ENCODE results near the gene AKAP7. TPM values are rescaled to one million over a fixed set of nuclear protein-coding genes. Genes with fewer than 3 reads are reported as not detected.

The AKAP7 gene
- total RNA-seq, 1 donor from 2014 or later = 15.5 TPM

DNA sequence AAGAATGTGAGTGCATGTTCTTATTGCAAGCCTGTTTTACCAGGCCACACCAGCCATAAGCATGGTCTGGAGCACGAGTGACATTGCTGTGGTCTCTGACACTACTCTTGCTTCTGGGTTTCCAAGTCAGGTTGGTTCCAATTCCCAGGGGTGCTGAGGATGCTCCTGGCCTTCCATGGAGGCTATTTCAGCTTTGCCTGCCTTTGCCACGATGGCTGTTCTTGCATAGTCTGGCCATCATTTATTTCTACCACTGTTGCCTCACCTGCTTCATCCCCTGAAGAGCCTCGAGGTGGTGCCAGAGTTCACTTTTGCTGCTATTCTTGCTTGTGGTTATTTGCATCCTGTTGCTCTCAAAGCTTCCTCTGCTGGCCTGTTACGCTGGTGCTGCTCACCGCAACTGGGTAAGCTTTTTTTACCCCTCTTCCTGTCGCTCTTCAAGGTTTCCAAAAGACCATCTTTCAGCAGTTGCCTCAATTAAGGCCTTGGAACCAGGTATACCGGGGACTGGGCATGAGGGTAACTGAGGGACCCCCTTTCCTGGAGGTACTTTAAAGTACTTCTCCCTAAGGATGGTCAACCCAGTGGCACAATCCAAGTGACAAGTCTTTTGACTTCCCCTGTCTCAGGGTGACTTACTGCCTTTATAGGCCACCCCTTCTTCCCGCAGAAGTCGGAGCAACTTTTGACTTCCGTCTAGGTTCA, 64.5 kb downstream of the AKAP7 start:
- H3K27ac Mint-ChIP-seq = peak overlapping the region; percentile 11
- peaks cover 1% of the 10 kb centered on the region for H3K9me3 Mint-ChIP-seq
- H3K36me3 Mint-ChIP-seq = no peaks in the 10 kb centered on the region
- H3F3A ChIP-seq (ENCODE audit: low read depth) = no peaks in the 10 kb centered on the region
- peak; percentile 75 for DNase-seq (ENCODE audit: low spot score)
- H3K4me3 ChIP-seq = no peak overlapping the region
- H2AFZ ChIP-seq (replicated peaks) = peak overlapping the region; percentile 80
- H3K27me3 ChIP-seq = no peaks in the 10 kb centered on the region
- H3K9me3 ChIP-seq (ENCODE audit: low read depth) = no peaks in the 10 kb centered on the region
- no peak overlapping the region for H3K4me2 ChIP-seq
- H3K36me3 ChIP-seq = no peaks in the 10 kb centered on the region
- H3K4me3 Mint-ChIP-seq = no peak overlapping the region
- H3K79me2 ChIP-seq (ENCODE audit: low read depth) = no peaks in the 10 kb centered on the region
- H3K27ac ChIP-seq = no peak overlapping the region
- no peaks in the 10 kb centered on the region for H3K4me1 ChIP-seq
- no peaks in the 10 kb centered on the region for H3K27me3 Mint-ChIP-seq (ENCODE audit: insufficient read depth, low read depth)
- H3K4me1 Mint-ChIP-seq = no peaks in the 10 kb centered on the region
- no peaks in the 10 kb centered on the region for H4K20me1 ChIP-seq (ENCODE audit: low read depth)
- TF ChIP-seq, protein P1, sequence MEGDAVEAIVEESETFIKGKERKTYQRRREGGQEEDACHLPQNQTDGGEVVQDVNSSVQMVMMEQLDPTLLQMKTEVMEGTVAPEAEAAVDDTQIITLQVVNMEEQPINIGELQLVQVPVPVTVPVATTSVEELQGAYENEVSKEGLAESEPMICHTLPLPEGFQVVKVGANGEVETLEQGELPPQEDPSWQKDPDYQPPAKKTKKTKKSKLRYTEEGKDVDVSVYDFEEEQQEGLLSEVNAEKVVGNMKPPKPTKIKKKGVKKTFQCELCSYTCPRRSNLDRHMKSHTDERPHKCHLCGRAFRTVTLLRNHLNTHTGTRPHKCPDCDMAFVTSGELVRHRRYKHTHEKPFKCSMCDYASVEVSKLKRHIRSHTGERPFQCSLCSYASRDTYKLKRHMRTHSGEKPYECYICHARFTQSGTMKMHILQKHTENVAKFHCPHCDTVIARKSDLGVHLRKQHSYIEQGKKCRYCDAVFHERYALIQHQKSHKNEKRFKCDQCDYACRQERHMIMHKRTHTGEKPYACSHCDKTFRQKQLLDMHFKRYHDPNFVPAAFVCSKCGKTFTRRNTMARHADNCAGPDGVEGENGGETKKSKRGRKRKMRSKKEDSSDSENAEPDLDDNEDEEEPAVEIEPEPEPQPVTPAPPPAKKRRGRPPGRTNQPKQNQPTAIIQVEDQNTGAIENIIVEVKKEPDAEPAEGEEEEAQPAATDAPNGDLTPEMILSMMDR (IDR thresholded peaks at IDR 0.05) = peak; percentile 78
- TF ChIP-seq EZH2 (IDR thresholded peaks at IDR 0.05) (no peak), EZH2phosphoT487 (IDR thresholded peaks at IDR 0.05) (no peak)
- H3K9ac ChIP-seq = no peak overlapping the region

DNA sequence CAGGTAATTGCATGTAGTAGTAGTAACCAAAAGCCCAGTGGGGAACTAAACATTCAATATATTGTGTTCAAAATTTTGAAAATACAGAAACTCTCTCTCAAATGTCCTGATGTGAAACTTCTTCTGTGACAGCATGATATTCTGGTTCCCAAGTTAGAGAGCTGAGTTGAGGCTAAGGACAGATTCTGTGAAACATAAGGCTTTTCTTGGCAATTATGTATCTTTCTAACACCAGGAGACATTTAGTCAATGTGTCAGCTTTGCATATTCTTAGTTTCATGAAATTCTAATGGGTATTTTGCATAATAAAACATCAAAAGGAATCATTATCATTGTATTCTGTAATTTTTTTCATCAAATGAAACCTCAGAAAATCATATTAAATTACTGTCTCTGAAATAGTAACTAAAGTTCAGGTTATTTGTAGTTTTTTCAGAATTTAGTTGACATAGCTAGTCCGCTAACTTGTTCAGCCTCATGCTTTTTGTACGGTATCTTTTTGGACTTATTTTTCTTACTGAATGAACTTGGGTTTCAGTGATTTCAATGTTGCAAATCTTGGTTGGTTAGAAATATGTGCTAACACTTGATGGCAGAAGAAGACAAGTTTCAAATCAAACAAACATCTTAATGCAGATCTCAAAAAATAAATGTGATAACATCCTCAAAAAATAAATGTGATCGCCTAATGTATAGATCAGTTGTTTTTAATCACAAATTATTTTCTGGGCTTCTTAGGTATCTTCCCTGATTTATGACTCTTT, 70.4 kb downstream of the AKAP7 start:
- TF ChIP-seq EZH2 (IDR thresholded peaks at IDR 0.05) (no peak), EZH2phosphoT487 (IDR thresholded peaks at IDR 0.05) (no peak)
- TF ChIP-seq, protein P1 (IDR thresholded peaks at IDR 0.05) = no peak
- Histone ChIP-seq H3K27me3 (no peaks in the 10 kb centered on the region), H3K27ac (no peak overlapping the region), H4K20me1 (ENCODE audit: low read depth) (no peaks in the 10 kb centered on the region), H3K4me2 (no peak overlapping the region), H3K36me3 (no peaks in the 10 kb centered on the region), H3K4me1 (no peaks in the 10 kb centered on the region), H3K79me2 (ENCODE audit: low read depth) (no peaks in the 10 kb centered on the region), H3F3A (ENCODE audit: low read depth) (no peaks in the 10 kb centered on the region), H3K4me3 (no peak overlapping the region), H2AFZ (replicated peaks) (no peak overlapping the region), H3K9ac (no peak overlapping the region), H3K9me3 (ENCODE audit: low read depth) (no peaks in the 10 kb centered on the region)
- Mint-ChIP-seq H3K36me3 (no peaks in the 10 kb centered on the region), H3K4me3 (no peak overlapping the region), H3K9me3 (no peaks in the 10 kb centered on the region), H3K27ac (no peak overlapping the region), H3K27me3 (ENCODE audit: insufficient read depth, low read depth) (no peaks in the 10 kb centered on the region), H3K4me1 (no peaks in the 10 kb centered on the region)
- DNase-seq (ENCODE audit: low spot score) = no peak

DNA sequence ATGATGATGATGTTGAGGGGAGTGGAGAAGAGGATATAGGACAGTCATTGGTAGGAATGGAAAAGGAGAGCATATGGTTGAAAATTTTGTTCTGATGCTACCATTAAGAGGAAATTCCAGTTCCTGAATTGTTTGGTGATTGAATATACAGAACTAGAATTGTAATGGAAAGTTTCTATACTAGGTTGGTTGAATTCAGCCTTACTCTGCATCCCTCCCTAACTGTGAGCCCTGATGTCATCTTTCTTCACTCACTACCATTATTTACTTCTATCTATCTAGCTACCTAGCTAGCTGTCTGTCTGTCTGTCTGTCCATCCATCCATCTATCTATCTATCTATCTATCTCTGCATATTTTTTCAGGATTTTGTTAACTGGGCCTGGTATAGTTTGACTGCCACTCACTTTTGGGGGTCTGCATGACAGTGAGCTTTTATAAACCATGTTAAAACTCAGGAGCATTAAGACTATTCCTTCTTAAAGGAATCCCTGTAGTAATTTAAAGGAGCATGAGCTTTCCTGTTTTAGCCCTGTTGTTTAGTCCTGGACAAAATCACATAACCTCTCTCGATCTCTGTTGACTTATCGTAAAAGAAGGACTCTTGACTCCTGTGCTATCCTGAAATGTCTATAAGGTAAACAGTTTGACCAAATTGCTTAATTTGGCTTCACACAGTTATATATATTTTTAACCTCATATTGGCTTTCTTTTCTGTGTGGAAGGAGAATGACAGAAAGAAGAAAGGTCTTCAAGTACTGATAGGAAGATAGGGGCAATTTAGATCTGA, 71.4 kb downstream of the AKAP7 start:
- no peaks in the 10 kb centered on the region for H3K4me1 ChIP-seq
- H3K27me3 Mint-ChIP-seq (ENCODE audit: insufficient read depth, low read depth) = no peaks in the 10 kb centered on the region
- no peak overlapping the region for H2AFZ ChIP-seq (replicated peaks)
- H3F3A ChIP-seq (ENCODE audit: low read depth) = no peaks in the 10 kb centered on the region
- no peaks in the 10 kb centered on the region for H3K36me3 ChIP-seq
- H3K9me3 Mint-ChIP-seq = no peaks in the 10 kb centered on the region
- no peak overlapping the region for H3K27ac ChIP-seq
- no peak for DNase-seq (ENCODE audit: low spot score)
- no peaks in the 10 kb centered on the region for H3K36me3 Mint-ChIP-seq
- H3K4me2 ChIP-seq = no peak overlapping the region
- H4K20me1 ChIP-seq (ENCODE audit: low read depth) = no peaks in the 10 kb centered on the region
- no peaks in the 10 kb centered on the region for H3K4me1 Mint-ChIP-seq
- no peaks in the 10 kb centered on the region for H3K79me2 ChIP-seq (ENCODE audit: low read depth)
- H3K4me3 ChIP-seq = no peak overlapping the region
- no peak overlapping the region for H3K4me3 Mint-ChIP-seq
- no peaks in the 10 kb centered on the region for H3K9me3 ChIP-seq (ENCODE audit: low read depth)
- TF ChIP-seq, protein P1 (IDR thresholded peaks at IDR 0.05) = no peak
- TF ChIP-seq EZH2phosphoT487 (IDR thresholded peaks at IDR 0.05) (no peak), EZH2 (IDR thresholded peaks at IDR 0.05) (no peak)
- H3K27me3 ChIP-seq = no peaks in the 10 kb centered on the region
- H3K9ac ChIP-seq = no peak overlapping the region
- no peak overlapping the region for H3K27ac Mint-ChIP-seq
